ENCODE data around the gene MT1E.
"Not testable (repeated sequence)": the region's sequence is repeated elsewhere in the genome, so short reads cannot be mapped to it uniquely, and the experiment has no call there.

The MT1E gene

DNA sequence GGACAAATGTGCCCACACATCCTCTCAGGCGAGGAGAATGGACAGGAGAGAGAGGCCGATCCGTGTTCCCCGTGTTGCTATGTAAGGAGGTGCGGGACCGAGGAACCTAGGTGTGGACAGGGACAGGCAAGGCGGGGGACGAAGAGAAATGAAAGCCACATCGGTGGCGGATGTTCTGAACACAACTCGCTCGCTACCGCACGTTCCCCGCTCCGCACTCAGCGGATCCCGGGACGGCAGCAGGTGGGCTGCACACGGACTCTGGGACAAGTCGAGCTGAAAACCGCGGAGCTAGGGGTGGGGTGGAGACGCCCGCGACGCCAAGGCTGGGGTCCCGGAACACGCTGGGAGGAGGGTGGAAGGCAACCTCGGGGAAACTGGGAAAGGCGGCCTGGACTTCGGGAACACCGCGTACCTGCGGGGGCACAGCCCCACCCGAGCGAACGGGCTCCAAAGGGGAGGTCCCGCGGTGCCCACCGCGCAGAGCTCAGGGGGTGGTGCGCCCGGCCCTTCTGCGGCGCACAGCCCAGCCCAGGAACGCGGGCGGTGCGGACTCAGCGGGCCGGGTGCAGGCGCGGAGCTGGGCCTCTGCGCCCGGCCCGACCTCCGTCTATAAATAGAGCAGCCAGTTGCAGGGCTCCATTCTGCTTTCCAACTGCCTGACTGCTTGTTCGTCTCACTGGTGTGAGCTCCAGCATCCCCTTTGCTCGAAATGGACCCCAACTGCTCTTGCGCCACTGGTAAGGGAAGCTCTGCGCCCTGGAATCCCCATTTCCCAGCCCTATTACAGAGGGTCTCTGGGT, at the start of gene MT1E:
MT1E (plus strand) TSS at position 642 of the 803 bp plus-strand sequence; CDS start at position 713, 71 bp downstream.
- DNase-seq: peak; percentile 83

- DNase-seq: peak; percentile 85
Observed at GRCh38 chr16:56576585-56577299, 48.8 kb upstream of the MT1E start.

DNA sequence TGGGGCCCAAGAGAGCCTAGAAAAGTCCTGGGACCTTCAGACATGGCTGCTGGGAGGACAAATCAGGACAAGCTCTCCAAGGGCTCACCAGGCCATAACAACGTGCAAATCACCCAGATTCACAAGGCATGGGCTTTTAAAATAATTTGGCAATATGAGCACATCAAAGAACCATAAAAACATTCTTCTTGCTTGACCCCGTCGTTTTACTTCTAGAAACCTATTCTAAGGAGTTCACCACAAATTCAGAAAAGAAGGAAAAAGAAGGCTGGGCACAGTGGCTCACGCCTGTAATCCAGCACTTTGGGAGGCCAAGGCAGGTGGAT, 48.3 kb upstream of the MT1E start:
- DNase-seq: no peak

DNA sequence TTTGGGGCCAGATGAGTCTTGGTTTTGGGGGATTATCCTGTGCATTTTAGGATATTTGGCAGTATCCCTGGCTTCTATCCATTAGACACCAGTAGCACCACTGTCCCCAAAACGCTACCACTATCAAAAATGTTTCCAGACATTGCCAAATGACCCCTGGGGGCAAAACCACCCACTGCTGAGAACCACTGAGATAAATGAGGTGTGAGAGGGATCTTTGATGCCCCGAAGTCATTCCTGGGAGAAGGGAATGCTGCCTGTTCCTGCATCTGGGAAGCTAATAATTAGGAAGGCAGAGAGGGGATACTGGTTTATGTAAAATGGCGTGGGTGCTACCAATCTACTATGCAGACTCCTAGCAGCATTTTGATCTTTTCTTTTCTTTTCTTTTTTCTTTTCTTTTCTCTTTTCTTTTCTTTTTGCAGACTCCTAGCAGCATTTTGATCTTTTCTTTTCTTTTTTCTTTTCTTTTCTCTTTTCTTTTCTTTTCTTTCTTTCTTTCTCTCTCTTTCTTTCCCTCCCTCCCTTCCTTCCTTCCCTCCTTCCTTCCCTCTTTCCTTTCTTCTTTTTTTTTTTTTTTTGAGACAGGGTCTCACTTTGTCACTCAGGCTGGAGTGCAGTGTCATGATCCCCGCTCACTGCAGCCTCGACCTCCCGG, 45.1 kb upstream of the MT1E start:
- no peak for DNase-seq

DNA sequence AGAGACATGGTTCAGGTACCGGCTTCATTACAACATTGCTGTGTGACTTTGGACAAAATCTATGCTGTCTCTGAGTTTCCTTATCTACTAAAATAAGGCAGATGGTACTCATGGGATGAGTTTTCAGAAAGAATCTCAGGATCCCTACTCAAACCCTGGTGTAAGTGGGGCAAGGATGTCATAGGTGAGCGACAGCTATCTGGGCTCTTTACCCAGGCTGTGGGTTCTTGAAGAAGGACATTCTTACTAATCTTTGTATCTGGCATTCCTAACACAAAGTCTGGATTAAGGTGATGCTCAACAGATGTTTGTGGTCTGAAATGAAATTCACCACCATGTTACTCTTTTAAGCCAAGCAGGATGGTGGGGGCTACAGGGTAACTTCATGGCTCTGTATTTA, 42.7 kb upstream of the MT1E start:
- DNase-seq: not testable (repeated sequence)

GRCh38 chr16:56583351-56584168, 42.0 kb upstream of the MT1E start:
- no peak for DNase-seq

DNA sequence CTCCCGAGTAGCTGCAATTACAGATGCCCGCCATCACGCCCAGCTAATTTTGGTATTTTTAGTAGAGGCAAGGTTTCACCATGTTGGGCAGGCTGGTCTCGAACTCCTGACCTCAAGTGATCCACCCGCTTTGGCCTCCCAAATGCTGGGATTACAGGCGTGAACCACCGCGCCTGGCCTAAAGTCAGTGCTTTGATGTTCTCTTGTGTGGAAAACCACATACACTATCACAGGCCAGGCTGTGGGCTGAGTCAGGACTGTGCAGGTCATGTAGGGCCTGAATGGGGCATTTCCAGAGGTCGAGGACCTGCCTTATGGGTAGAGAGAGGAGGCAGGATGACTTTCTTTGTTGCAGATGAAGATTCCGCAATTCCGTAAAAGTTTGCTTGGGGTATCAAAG, 41.3 kb upstream of the MT1E start:
- no peak for DNase-seq

GRCh38 chr16:56588781-56589140, 36.8 kb upstream of the MT1E start:
- DNase-seq: no peak

GRCh38 chr16:56589141-56590039, 36.2 kb upstream of the MT1E start, which contains the start of gene MT3:
Gene MT3, plus strand, starts transcription at chr16:56589528. Its CDS starts 63 bp downstream, at chr16:56589591.
- peak; percentile 58 for DNase-seq

GRCh38 chr16:56591377-56592060, 34.1 kb upstream of the MT1E start:
- DNase-seq: peak; percentile 56

DNA sequence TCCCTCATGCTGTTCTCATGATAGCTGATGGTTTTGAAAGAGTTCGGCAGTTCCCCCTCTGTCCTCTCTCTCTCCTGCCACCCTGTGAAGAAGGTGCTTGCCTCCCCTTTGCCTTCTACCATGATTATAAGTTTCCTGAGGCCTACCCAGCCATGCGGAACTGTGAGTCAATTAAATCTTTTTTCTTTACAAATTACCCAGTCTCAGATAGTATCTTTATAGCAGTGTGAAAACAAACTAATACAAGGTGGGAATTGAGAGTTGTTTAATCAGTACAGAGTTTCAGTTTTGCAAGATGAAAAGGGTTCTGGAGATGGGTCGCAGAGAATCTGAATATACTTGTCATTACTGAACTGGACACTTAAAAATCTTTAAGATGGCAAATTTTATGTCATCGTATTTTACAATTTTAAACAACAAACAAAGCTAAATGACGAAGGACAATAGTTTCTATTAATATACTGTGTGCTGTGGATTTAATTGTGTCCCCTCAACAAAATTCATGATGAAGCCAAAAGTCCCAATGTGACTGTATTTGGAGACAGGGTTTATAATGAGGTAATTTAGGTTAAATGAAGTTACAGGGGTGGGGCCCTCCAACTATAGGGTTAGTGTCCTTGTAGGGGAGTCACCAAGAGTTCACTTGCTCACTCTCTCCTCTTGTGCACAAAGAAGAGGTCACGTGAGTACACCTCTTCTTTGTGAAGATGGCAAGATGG, 31.8 kb upstream of the MT1E start:
- no peak for DNase-seq

GRCh38 chr16:56594292-56594619, 31.3 kb upstream of the MT1E start:
- no peak for DNase-seq

DNA sequence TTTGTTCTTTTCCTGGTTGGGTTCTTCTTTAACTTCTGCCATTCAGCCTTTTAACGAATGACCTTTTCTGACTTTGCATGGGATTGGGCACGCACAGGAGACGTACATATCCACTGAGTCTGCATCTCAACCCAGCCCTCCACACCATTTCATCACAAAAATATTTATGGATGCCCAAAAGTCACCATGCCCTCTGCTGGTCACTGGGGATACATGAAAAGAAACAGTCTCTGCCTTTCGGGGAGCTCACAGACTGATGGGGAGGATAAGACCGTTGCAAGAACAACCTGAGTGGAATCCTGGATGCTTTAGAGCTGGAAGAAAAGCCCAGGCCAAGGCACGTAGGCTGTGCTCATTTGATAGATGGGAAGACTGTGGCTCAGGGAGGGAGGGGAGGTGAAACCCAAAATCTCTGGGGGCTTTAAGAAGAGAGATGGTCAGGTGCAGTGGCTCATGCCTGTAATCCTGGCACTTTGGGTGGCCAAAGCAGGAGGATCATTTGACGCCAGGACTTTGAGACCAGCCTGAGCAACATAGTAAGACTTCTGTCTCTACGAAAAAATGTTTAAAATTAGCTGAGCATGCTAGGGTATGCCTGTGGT, 25.1 kb upstream of the MT1E start:
- DNase-seq: peak; percentile 79

DNA sequence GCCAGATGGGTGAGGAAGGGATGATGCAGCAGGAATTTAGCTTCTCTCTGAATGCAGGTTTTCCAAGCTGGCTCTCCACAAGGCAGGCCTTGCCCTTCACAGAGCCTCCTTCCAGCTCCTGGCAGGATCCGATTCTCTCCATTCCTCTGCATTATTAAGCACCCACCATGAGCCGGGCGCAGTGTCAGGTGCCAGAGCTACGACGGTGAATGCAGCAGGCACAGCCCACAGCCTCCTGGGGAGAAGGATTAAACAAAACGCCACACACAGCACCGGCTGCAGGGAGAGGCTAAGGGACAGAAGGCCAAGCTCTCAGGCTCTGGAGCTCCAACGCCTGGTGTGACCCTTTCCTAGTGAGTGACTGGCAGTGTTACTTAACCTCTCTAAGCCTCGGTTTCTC, 24.3 kb upstream of the MT1E start:
- DNase-seq: no peak

- DNase-seq: peak; percentile 75
Observed at GRCh38 chr16:56603589-56603988, 22.0 kb upstream of the MT1E start.

DNA sequence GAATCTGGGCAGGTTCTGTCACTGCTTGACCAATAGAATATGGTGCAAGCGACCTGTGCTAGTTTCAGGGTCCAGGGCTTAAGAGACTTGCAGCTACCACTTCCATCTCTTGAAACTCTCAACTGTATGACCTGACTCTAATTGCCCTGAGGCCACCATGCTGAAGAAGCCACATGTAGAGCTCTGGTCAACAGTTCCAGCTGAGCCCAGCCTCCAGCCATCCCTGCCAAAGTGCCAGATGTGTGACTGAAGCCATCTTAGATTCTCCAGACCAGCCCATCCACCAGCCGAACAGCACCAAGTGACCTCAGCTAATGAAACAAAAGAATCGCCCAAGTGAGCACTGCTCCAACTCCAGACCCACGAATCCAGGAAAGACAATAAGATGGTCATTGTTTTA, 20.6 kb upstream of the MT1E start:
- DNase-seq: no peak

GRCh38 chr16:56605475-56605874, 20.1 kb upstream of the MT1E start:
- DNase-seq: no peak

DNA sequence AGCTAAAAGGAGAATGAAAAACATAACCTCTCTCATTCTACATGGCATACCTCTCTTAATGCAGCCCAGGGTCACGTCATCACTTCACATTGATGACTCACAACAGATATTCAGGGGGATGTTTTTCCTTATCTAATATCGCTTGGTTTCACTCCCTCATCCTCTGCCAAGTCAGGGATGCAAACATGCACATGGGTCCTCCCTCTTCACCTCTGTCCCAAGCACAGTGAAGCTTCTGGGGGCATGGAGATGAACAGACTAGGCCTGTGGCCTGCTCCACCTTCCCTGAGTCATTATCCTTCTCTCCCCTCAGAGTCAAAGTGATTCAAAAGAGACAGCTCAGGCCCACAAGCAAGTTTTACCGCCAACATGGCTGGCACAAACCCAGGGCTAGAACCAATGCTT, 19.5 kb upstream of the MT1E start:
- no peak for DNase-seq

- no peak for DNase-seq
Observed at GRCh38 chr16:56606476-56607108, 19.0 kb upstream of the MT1E start.

GRCh38 chr16:56607109-56607618, 18.4 kb upstream of the MT1E start:
- DNase-seq: no peak
